Skin of body (tissue), 2 donors: ENCODE data around the gene GABRR1. TPM values are rescaled to one million over a fixed set of nuclear protein-coding genes. Genes with fewer than 3 reads are reported as not detected.
"Not testable (repeated sequence)": the region's sequence is repeated elsewhere in the genome, so short reads cannot be mapped to it uniquely, and the experiment has no call there.

Source experiments
- DNase-seq: peaks from one replicate; lab custom pipeline; 2025; lab: John Stamatoyannopoulos, UW
- total RNA-seq: library from RNA; depleted of rRNA; stranded (reverse); fragments of >200 nt; gene quantifications from one replicate; pipeline ENCODE4 v1.2.3, GENCODE V29; 2014

Gene GABRR1
- total RNA-seq, 1 donor from 2014 or later: 0.20 TPM

- no peak for DNase-seq
Observed at GRCh38 chr6:89160331-89161092, 56.6 kb downstream of the GABRR1 start.

GRCh38 chr6:89154131-89154530, 63.0 kb downstream of the GABRR1 start:
- DNase-seq: no peak

DNA sequence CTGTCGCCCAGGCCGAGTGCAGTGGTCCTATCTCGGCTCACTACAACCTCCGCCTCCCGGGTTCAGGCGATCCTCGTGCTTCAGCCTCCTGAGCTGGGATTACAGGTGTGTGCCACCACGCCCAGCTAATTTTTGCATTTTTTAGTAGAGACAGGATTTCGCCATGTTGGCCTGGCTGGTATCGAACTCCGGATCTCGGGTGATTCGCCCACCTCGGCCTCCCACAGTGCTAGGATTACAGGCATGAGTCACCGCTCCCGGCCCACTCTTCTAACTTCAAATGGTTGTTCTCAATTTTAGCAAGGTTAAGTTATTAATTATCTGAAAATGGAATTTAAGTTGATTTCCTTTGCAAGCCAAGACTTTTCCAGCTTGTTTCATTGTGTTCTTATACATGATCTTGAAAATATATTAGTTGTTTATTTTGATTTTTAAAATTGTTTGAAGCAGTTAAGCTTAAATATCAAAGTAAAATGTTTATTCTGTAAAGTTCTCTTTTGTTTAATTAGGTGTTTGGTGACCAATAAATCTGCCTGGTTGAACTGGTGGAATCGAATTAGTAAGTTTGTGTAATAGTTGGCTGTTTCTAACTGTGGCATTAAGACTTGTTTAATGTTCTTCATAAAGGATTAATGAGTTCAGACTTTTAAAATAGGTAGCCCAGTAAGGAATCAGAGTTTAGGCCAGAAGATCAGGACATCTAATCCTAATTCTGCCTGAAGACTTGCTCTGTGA, 69.0 kb downstream of the GABRR1 start:
- no peak for DNase-seq

DNA sequence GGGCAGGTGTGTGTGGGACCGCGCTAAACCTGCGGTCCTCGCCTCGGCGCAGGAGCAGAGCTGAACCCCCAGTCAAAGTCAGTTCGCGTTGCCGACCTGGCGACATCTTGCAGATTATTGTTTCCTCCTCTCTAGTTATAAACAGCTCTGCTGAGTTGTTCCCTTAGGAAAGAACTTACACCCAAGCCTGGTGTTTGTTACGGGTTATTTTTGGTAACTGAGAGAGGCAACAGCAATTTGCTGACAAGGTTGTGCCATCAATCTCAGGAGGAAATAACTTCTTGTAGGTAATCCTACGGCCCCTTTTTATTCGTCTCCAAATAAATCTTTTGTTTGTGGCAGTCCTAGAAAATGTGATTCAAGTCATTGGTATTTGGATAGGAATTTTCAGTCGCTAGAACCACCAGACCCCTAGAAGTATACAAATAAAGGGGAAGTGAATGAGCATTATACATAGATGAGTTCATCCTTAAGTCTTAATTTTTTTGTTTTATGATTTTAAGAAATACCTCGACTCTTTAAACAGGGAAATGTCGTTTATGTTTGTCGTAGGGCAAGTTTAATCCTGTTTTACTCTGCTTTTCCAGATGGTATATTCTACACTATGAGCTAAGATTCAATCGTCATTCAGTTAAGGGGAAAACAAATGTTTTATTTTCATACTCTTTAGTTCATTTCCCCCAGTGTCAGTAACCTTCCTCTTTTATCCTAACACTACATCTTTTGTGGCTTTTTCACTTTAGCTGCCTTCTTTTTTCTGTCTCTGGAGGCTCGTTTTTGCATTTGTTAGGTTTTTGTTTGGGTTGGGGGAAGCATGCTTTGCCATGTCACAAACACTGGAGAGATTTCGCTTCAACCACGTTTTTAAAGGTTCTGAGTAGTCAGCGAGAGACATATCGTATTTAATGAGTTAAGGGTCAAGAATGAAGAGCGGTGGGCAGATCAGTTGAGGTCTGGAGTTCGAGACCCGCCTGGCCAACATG, 70.1 kb downstream of the GABRR1 start:
- DNase-seq: peak; percentile 35

- DNase-seq: no peak
Observed at GRCh38 chr6:89145956-89146717, 71.0 kb downstream of the GABRR1 start, which contains the start of gene PM20D2. TSS of gene PM20D2 (plus strand) at chr6:89146055. CDS start at chr6:89146145, 90 bp downstream.

GRCh38 chr6:89145091-89145955, 71.8 kb downstream of the GABRR1 start:
- DNase-seq: peak; percentile 59

GRCh38 chr6:89144354-89144906, 72.7 kb downstream of the GABRR1 start:
- DNase-seq: no peak

DNA sequence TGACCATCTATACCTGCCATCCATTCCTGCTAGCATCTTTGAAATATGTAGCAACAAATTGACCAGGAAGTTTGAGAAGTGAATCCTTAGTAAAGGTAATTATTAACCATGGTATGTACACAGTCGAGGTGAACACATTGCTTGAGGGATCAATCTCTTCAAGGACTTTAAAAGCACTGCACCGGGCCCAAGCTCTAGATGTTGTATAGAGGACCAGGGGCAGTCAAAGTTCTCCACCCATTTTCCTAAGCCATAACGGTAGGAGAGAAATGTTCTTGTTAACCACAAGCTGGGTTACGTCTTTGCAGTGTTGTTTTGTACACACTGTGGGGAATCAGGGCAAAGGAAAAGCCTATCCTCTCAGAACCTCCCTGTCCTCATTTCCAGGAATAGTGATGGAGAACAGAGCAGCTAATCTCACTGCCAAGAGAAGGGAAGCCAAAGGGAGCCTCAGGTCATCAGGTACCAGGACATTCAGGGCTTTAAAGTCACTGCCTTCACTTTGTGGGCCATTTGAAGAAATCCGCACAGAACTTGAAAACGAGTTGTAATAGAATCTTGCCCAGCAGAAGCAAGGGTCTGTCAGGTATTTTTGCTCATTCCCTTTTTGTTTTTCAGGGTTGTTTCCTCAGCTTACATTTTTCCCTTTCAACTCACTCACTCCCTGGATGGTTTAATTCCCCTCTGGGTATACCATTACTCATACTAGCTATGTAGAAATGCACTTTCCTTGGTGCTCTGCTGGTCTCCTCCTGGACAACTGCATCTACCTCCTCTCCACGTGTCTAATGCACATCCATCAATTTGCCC, 76.6 kb downstream of the GABRR1 start:
- DNase-seq: no peak

DNA sequence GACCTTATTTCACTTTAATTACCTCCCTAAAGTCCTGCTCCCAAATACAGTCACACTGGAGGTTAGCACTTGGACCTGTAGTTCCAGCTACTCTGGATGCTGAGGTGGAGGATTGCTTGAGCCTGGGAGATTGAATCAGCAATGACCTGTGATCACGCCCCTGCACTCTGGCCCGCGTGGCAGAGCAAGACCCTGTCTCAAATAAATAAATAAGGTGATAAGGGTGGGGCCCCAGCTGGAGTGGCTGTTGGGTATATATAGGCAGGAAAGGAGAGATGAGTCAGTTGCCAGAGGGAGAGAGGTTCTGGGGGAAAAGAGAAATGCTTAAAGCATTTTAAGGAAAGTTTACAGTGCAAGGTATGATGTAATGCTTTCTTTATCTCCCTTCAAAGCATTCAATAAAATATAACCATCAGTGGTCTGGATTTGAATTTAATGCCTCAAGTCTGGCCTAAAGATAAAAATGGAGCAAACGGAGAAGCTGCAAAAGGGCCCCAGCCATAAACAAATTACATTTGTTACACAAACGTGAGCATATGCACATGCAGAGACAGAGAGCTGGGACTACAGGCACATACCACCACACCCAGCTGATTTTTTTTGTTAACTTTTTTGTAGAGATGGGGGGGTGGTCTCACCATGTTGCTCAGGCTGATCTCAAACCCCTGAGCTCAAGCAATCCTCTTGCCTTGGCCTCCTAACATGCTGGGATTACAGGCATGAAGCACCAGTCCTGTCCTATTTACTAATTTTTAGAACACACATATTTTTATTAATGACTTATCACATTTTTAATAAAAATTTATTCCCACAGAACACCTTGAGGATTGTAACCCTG, 77.4 kb downstream of the GABRR1 start:
- DNase-seq: no peak

DNA sequence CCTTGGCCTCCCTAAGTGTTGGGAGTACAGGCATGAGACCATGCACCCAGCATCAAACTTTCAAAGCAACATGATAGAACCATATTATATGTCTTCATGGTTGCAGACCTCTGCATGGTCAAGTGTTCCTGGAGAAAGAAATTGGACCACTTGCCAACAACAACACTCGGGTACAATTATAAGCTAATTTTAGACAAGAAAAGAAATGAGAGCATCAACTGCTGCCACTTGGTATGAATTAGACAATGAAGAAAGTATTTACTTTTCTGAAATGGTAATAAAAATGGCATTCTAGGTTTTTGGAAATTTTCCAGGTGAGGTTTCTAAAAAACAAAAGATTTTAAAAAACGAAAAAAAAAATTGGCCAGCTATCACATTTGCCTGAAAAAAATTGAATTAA, 79.0 kb downstream of the GABRR1 start:
- DNase-seq: no peak

- no peak for DNase-seq
Observed at GRCh38 chr6:89134723-89135122, 82.4 kb downstream of the GABRR1 start.

DNA sequence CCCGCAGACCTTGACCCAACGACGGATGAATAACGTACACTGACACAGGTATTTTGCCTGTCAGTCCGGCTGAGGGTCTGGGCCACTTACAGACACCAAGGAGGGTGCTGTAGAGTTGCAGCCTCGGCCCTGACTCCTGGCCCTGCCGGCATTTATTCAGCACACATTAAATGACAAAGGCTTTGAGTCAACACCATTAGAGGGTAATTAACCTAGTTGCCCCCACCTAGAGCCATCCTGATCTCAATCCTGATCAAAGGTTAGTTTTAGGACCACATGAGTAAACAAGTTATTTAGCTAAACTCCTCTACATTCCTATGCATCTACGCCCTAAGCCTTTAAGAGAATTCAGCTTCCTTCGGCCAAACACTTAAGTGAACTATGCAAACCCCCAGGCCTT, 83.2 kb downstream of the GABRR1 start:
- no peak for DNase-seq

DNA sequence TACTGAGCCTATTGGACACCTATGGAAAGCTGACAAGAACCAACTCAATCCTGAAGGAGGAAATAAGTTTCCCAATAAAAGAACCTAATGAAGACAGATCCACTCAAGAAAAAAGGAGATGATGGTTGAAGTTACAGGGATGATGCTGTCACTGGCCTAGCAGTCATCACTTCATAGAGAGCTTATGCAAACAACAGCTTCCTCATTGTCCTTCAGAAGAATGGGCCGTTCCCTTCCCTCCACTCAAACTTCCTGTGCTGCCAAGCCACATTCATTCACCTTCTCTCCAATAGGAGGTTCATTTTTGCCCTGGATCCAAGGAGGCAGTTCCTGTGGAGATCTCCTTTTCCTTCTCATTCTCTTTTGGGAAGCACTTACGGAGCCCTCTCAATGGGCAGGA, 85.1 kb downstream of the GABRR1 start:
- no peak for DNase-seq

- no peak for DNase-seq
Observed at GRCh38 chr6:89131599-89131998, 85.6 kb downstream of the GABRR1 start.

- DNase-seq: not testable (repeated sequence)
Observed at GRCh38 chr6:89128256-89128671, 88.9 kb downstream of the GABRR1 start.
